GM19351 (cell line): ENCODE data around the gene CTDSPL.
A peak's percentile ranks its signal among the peaks of the same experiment; 100 is the strongest.
"Not testable (repeated sequence)": the region's sequence is repeated elsewhere in the genome, so short reads cannot be mapped to it uniquely, and the experiment has no call there.

Source experiments
- ATAC-seq: cut with Tn5 transposase; IDR thresholded peaks from one replicate; pipeline ENCODE4 v1.9.1; 2021; ENCODE audit warnings: mild to moderate bottlenecking, moderate library complexity; ENCODE audit not compliant: unreplicated experiment

Gene CTDSPL

DNA sequence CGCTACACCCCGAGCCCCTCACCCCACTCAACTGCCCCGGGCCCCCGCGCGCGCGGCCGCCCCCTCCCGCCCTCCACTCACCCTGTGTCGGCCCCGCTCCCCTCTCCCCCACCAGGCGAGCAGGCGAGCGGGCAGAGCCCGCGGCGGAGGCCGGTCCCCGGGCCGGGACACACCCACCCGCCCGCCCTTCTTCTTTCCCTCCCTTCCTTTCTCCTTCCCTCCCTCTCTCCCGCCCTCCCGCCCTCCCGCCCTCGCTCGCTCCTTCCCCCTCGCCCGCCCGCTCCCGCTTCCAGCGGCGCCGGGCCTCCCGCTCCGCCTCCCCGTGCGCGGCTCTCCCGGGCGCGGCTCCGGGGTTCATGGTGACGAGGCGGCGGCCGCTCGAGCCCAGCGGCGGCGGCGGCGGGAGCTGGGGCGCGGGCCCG lies at the start of gene CTDSPL:
CTDSPL (plus strand) TSS at position 261 of the 422 bp plus-strand sequence. CDS start 320 bp downstream, outside the sequence.
- ATAC-seq: no peak

DNA sequence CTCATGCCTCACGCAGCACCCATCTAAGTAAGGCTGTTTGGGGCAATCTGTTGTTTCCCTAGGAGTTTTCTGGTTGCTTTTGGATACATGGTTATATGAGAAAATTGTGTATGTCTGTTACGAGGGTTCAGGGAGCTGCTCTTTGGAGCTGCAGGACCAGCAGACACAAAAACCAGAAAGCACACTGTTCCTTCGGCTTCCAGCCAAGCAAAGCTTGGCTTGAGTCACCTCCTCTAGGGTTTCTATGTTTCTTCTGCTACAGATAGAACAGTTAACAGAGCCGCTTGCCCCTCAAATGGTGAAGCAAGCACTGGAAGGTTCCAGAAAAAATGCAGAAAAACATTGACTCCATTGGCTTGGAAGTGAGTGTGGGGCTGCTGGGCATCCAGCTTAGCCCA lies 49.2 kb upstream of the CTDSPL start:
- no peak for ATAC-seq

DNA sequence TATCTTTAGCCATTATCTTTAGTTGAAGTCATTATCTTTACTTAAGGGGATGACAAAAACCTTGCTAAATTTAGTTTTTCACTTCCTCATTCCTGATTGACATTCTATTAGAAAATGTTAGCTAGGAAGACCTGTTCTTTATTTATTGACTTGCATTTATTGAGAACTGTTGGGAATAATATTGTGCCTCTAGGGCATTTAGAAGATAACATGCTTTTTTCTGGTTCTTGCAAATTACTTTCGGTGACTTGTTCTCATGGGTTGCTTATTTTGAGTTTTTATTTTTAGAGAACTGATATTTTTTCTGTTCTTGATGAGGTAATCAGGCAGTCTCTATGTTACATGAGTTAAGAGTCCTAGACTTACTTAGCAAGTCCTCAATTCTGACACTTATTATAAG lies 48.3 kb upstream of the CTDSPL start:
- ATAC-seq: peak; percentile 75

- no peak for ATAC-seq
These were observed 47.1 kb upstream of the CTDSPL start for GRCh38 chr3:37814547-37814946.

GRCh38 chr3:37815156-37815555 lies 46.5 kb upstream of the CTDSPL start:
- ATAC-seq: not testable (repeated sequence)

DNA sequence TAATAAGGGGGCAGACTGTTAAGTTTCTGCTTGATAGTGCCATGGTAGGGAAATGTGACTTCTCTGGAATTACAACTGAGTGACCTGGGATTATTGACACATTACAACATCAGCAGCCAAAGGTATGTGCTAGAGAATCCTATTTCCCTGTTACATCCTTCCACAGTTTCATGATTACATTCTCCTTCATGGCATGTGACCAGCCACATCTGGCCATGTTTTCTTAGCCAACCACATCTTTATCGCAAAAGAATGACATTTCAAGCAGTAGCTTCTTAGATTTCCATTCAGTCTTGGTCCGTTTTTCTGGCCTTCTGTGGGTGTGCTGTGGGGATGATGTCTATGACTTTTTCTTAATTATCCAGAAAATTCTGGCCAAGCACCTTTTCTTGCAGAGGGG lies 45.4 kb upstream of the CTDSPL start:
- ATAC-seq: no peak

DNA sequence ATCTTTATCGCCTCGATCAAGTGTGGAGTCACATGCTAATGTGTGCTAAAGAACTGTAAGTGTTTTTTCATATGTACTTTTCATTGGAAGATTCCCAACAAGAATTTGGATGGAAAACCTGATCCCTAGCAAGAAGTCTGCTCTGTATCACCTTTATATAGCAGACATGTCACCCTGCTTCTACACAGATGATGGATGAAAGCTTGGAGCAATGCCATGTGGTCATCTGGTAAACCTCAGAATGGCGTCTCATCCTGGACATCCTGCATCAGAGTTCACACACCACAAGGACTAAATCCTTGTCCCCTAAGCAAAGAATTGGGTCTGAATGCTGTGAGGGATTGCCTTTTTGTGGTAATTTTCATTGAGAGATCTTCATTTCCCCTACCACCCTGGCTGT lies 42.1 kb upstream of the CTDSPL start:
- ATAC-seq: no peak

DNA sequence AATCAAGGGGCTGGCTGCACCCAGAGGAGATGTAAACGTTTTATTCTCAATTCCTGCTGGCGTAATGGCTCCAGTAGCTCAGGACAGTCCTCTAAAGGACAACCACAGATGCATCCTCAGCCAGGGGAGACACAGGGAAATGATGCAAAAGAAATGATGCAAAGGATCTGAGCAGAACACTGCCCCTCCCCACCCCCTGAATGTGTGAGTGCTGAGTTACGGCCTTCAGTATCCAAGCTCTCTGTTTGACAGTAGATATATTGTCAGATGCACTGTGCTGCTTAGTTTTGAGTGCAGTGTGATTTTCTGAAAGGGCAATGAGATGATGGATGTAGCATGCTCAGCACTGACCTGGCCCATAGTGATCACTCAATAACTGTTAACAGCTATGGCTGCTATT lies 41.4 kb upstream of the CTDSPL start:
- ATAC-seq: no peak

DNA sequence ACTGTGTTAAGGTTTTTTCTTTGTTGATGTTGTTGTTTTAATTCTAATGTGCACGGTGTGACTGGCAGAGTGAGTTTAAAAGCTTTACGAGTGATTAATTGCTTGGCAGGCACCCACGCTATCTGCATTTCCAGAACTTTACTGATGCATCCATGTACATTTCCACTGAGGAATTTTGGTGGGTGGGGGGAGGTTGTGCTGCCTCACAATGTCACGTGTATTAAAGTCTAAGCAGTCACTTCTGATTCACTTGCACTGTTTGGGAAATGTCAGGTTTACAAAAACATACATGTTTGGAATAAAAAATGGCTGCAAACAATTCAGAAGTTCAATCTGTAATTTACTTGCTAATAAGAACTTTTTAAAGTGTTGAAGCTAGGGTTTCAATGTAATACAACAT lies 38.5 kb upstream of the CTDSPL start:
- ATAC-seq: no peak

GRCh38 chr3:37824090-37824953 lies 37.4 kb upstream of the CTDSPL start:
- no peak for ATAC-seq

DNA sequence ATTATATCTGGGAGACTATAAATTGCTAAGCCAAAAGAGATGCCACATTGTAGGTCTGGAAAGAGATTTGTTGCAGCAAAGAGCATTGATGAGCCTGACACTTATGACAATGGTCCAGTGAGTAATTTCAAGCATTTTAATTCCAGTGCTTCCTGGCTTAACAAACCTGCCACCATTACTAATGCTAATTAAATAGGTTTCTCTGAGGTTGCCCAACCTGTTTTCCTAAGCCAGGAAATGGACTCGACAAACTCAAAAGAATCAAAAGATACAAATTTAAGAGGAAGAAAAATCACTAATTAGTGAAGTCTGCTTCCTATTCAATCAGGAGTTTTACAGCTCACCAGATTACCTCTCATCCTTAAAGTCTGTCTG lies 36.7 kb upstream of the CTDSPL start:
- no peak for ATAC-seq

GRCh38 chr3:37825744-37826400 lies 35.8 kb upstream of the CTDSPL start:
- no peak for ATAC-seq

DNA sequence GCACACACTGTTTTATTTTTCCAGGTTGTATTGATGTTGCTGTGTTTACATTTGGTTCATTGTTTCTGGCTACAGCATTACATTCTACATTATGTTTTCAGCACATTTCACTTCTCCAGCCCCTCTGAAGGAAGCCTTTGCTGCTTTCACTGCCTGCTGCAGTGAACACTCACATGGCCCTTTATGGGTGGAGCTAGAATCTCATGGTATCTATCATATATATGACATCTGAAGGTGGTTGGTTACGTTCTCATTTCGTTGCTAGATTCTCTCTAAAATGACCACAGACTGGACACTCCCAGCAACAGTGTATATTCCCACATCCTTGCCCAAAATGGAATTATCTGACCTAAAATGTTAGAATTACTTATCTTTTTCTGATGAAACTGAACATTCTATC lies 35.2 kb upstream of the CTDSPL start:
- no peak for ATAC-seq

GRCh38 chr3:37826933-37827332 lies 34.7 kb upstream of the CTDSPL start:
- ATAC-seq: no peak

DNA sequence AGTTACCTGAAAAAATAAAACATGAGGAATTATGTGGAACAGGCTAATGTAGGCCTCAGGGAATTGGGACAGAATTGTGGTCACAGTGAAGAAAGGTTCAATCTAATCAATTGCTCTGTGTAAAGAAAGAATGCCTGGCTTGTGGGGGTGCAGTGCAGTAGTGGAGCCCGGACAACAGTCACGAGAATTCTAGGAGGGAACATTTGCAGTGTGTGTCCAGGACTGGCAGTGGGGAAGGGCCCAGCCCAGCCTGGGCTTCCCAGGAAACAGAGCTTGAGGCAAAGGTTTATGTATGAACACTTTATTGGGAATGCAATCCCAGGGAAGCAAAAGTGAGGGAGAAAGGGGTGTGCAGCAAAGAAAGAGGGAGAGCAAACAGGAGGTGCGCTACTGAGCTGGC lies 29.2 kb upstream of the CTDSPL start:
- ATAC-seq: no peak

GRCh38 chr3:37833302-37834186 lies 28.1 kb upstream of the CTDSPL start:
- no peak for ATAC-seq

DNA sequence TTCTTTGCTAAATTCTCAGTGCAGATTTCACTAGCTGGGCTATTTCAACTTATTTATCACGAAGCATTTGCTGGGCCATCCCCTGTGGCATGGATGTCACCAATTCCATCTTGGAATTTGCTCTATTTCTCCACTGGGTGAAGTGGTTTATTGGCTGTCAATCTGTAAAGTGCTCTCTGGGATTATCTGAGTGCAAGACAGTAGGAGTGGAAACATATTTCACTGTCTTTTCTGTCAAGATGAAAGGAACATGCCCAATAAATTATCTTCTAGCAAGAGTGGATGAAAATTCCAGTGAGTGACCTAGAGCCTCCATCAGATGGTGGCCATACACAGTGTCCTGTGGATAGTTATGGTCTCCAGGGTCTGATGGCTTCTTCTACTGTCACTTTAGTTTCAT lies 25.1 kb upstream of the CTDSPL start:
- ATAC-seq: no peak

GRCh38 chr3:37847689-37848088 lies 14.0 kb upstream of the CTDSPL start:
- ATAC-seq: no peak

DNA sequence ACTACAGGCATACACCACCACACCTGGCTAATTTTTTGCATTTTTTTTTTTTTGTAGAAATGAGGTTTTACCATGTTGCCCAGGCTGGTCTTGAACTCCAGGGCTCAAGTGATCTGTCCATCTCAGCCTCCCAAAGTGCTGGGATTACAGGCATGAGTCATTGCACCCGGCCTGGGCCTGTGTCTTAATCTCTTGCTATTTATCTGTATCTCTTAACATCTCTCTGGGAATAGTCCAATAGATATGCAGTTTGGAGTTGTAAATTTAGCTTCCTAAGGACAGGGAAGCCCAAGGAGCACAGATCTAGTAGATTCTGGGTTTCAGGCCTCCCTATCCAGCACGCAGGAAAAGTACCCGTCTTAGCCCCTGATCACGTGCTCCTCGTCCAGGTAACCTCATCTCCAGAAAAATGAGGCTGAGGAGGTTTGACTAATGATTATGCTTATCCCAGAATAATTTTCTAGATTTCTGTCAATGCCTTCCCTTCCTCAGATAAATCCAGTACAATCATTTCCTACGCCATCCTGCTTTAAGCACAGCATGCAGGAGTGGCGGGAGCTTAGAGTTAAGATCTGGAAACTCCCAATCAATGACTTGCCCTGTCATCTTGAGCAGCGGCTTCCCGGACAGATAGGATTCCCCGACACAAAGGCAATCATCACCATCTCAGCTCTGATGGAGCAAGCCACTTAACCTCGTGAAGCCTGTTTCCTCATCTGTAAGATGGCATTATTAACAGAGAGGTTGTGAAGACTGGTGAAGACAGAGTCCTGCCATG lies 12.3 kb upstream of the CTDSPL start:
- no peak for ATAC-seq

DNA sequence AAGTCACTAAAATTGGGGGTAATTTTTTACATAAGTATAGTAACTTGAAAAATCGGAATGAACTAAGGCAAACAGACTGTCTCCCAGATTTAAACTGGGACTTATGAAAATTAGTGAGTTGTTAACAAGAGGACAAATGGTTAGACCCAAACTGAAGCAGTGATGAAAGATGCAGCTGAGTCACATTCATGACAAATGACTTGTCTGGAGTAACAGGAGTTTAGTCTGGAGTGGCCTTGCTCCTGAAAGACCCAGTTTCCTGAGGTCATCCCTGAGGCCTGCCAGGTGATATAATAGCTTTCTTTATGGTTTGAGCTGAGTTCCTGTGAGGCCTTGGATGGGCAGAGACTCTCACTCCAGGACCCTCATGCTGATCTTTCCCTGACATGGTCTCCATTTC lies 9.6 kb upstream of the CTDSPL start:
- ATAC-seq: no peak

- no peak for ATAC-seq
These were observed 8.9 kb upstream of the CTDSPL start for GRCh38 chr3:37852771-37853170.
